Fibroblast of peridontal ligament (primary cell): Measurements from ENCODE around the gene CCDC69.
"Not testable (repeated sequence)": the region's sequence is repeated elsewhere in the genome, so short reads cannot be mapped to it uniquely, and the experiment has no call there.

ENCODE experiments used
- DNase-seq: peaks from one replicate; pipeline ENCODE4 v3.0.0-alpha.2; 2010; ENCODE audit errors: extremely low read depth

CCDC69 gene

DNA sequence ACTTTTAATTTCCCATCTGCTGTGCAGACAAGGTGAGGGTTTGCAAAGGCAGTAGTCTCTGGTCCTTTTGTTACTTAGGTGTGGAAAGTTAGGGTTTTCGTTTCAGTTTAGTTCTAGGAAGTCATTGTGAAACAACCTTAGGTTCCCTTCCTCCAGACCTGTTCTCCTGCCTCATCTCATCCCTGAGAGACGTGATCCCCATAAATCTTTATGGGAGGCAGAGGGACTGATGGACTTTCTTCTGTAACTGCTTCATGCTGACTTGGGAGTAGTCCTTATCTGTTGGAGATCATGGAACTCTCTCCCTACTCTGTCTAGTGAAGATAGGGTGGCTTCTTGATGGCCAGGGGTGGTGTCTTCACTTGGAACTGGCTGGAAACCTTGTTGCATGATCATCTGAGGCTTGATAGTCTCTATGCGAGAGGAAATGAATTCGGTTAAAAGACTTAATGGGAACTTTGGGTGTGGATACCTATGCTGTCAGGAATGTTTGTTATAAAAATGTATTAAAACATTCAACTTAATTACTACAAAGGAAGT, 21.9 kb upstream of the CCDC69 start:
- DNase-seq, result no peak

DNA sequence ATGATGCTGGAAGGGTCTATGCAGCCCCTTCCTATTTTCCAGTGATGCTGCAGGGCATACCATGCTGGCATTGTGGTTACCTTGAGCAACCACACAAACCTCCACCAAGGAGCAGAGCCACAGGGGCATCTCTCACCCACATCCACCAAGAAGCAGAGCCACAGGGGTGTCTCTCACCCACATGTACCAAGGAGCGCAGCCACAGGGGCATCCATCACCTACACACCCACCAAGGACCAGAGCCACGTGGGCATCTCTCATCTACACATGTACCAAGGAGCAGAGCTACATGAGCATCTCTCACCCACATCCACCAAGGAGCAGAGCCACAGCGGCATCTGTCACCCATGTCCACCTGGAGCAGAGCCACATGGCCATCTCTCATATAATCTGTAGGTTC, 20.3 kb upstream of the CCDC69 start:
- no peak for DNase-seq

DNA sequence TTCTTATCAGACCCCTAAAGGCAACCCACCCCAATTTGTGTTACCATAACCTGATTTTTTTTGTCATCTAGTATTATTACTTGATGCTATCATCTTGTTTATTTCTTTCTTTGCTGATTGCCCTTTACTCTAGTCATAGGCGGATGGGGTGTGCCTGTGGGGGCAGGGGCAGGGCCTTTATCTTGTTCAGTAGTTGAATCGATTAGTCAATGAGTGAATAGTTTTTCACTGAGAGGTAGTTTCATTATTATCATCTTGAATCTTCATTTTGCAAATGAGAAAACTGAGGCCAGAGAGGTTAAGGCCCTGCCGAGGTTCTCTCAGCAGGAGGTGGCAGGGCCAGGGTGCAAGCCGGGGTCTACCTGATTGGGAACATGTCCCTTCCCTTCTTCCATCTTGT, 19.7 kb upstream of the CCDC69 start:
- no peak for DNase-seq

DNA sequence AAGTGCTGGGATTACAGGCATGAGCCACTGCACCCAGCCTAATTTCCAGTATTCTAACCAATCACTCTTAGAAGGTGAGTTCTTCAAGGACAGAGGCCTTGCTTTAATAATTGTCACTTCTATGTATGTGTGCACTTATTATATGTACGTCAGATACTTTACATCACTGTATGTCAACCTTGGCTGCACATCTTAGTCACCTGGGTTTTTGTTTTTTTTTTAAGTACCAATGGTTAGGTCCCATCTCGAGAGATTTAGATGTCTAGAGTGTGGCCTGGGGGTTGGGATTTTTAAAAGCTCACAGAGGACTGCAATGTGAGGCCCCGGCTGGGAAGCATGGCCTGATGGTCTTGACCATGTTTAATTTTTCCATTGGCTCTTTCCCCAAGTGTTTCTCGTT, 19.2 kb upstream of the CCDC69 start:
- DNase-seq, result no peak

DNA sequence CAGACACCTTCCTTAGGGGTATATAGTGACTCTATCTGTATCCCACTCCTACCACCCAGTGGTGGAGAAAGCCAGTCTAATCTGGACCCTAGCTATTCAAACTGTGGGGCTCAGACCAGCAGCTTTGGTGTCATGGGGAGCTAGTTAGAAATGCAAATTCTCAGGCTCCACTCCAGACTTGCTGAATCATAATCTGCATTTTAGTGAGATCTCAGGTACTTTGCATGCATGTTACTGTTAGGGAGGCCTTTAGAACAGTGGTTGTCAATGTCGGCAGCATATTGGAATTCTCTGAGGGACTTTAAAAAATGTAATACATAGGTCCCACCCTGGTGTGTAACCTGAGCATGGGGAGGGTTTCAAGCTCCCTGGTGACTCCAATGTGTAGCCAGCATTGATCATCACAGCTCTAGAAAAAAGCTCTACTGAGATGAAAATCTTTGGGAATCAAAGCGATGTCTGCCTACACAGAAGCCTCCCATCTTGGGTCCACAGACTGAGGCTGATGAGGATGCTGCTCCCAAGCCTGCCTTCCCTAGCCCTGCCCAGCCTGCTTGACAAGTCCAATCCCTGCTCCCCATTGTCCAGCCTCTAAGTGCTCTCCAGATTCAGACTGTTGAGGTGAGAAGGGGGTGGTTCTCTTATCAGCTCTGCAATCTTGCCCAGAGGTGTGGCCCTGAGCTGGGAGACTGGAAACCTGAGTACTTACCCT, 17.2 kb upstream of the CCDC69 start:
- no peak for DNase-seq

DNA sequence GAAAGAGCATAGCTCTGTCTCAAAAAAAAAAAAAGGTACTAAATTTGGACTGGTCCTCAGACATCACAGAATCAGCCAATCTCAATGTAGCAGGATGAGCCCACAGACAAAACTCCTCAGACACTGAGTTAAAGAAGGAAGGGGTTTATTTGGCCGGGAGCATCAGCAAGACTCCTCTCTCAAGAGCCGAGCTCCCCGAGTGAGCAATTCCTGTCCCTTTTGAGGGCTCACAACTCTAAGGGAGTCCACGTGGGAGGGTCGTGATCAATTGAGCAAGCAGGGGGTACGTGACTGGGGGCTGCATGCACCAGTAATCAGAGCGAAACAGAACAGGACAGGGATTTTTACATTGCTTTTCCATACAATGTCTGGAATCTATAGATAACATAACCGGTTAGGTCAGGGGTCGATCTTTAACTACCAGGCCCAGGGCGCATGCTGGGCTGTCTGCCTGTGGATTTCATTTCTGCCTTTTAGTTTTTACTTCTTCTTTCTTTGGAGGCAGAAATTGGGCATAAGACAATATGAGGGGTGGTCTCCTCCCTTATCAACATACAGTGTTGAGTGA, 16.5 kb upstream of the CCDC69 start:
- DNase-seq, result not testable (repeated sequence)

DNA sequence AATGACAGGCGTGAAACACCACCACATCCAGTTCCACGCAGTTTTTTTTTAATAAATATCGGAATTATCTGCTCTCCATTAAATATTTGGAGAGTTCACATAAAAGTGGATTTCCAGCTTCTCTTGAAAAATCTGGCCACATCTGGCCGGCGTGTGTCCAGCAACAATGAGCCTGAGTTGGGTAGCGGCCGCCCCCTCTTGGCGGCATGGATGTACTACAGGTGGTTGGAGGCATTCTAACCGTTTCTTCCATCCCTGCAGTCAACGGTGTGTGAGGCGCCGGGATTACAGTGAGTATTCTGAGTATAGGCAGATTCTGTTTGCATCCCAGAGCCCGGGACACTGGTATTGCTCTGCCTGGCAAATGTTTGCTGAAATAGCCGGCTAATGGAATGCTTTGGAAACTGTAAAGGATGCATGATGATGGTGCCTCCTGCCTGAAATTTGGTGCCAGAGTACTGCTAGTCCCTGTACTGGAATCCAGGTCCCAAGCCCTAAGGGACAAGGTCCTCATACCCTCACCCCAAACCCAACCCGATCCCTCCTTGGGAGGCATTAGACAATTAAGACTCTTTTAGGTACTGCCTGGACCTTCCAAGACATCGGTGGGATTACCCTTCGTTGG, 15.5 kb upstream of the CCDC69 start:
- DNase-seq, result peak; percentile 57

DNA sequence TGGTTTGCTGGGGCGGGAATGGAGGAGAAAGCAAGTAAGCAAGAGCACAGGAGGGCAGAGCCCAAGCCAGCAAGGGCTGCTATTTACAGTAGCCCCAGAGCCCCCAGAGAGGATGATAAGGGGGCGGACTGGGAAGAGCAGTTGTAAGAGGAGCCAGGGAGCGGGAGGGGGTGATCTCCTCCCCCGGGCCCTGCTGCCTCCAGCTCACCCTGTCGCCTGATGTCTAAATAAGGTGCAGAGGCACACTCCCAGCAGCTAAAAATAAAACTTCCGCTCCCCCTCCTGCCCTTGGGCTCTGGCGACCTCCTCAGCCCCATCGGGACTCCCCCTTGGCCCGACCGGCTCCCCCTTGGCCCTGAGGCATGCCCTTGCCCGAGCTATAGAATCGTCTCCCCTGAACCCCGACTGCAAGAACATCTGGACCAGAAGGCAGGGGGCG, 14.4 kb upstream of the CCDC69 start:
- DNase-seq, result no peak

DNA sequence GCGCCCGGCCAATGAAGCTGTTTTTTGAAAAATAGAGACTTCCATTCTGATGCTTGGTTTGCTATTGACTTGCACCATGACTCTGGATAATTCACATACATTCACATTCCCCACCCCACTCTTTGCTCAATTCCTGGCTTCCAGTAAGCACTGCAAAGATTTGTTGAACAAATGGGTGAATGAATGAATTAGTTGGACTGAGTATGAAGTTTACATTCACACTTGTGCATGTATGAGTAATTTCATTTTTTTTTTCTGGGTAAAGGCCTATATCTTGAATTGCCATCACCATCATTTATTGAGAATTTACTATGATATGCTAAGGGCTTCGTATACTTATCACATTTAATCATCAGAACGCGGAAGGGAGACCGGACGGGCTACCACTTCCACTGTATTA, 13.8 kb upstream of the CCDC69 start:
- no peak for DNase-seq

DNA sequence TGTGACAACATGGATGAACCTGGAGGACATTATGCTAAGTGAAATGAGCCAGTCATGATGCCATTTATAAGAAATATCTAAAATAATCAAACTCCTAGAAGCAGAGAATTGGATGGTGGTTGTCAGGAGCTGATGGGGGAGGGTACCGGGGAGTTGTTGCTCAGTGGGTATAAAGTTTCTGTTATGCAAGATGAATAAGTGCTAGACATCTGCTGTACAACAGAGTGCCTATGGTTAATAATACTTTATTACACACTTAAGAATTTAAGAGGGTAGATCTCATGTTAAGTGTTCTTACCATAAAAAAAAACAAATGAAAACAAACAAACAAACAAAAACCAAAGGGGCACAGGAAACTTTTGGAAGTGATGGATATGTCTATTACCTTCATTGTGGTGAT, 13.0 kb upstream of the CCDC69 start:
- DNase-seq, result no peak

DNA sequence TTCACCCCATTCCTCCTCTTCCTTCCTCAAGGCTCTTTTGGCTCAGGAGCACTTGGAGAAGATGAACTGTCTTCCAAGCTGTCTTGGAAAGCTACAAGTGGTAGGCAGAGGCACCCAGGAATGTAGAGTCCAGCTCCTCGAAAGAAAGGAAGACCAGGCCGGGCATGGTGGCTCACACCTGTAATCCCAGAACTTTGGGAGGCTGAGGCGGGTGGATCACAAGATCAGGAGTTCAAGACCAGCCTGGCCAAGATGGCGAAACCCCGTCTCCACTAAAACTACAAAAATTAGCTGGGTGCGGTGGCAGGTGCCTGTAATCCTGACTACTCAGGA, 11.3 kb upstream of the CCDC69 start:
- DNase-seq, result not testable (repeated sequence)

DNA sequence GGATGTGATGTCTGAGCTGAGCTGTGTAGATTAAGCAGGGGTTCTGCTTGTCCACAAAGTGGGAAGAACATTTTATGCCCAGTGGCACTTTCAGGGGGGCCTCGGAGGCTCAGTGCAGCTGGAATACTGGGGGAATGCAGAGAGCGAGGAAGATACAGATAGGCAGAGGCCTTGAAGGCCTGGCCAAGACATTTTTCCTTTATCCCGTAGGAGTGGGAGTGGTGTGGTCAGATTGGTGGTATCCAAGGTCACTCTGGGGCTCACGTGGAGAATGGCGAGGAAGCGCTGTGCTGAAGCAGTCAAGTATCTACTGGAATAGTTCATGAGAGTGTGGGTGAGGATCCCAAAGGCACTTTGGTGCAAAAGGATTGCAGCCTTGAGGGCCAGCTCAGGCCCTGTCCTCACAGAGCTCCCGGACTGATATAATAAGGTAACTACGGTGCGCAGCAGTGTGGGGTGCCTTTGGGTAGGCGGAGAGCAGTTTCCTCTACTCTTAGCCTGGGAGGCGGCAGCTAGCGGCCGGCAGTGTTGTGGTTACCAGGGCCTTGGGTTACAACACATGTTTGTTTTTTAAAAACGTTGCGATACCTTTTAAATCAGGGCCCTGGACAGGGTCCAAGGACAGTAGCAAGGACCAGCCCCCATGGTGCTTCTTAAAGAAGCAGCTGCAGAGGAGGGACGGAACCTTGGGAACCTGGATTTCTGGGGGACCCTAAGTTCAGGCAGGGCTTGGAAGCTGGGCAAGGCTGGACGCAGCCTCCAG, 10.8 kb upstream of the CCDC69 start:
- DNase-seq, result peak; percentile 42

DNA sequence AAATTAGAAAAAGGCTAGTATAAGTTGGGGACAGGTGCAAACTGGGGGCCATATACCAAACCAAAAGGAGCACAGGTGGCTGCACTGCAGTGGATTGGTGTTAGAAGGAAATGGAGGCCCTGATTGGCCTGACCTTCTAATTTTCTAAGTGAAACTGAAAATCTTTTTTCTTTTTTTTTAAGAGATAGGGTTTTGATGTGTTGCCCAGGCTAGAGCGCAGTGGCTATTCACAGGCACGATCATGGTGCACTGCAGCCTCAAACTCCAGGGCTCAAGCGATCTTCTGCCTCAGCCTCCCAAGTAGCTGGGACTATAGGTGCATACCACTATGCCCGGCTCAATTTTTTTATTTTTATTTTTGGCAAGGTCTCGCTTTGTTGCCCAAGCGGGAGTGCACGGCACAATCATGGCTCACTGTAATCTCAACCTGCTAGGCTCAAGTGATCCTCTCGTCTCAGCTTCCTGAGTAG, 9.8 kb upstream of the CCDC69 start:
- no peak for DNase-seq

DNA sequence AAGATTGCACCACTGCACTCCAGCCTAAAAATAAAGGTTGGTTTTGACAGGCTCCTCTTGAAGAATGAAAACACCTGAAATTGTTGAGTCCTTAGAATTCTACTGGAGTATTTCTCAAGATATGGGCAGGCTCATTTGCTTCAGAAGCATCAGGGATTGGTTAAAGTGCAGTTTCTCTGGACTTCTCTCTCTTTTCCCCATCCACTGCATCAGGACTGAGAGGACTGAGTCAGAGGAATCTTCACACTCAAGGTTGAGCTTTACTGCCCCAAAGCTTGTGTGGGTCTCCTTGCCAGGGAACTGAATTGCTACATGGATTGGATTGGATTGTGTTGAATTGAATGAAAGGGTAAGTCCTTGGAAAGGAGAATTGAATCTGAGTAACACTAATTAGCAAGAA, 7.5 kb upstream of the CCDC69 start:
- no peak for DNase-seq

DNA sequence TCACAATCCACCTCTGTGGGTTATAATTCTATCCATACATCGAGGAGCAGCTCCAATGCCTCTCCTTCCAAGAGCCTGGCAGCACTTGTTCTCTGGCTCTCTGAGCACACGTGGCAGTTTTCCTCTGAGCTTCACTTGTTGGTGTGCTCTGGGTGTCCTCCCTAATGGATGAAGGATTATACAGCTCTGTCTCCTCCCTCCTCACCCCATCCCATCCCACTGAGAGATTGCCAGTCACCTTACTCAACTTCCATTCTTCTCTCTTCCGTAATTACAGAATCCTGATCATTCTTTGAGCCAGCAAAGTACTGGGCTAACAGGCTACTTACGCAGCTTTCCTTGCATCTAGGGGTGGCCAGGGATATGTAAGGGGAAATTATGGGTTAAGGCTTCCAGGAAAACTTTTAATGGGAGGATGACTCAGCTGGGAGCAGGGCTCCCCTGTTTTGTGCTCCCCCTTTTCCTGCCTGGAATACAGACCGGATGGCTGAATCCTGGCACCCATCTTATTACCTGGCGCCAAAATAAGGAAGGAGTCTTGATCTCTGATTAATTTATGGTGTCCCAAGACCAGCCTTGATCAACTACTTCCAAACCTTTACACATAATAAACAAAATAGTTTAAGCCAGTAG, 6.3 kb upstream of the CCDC69 start:
- no peak for DNase-seq

DNA sequence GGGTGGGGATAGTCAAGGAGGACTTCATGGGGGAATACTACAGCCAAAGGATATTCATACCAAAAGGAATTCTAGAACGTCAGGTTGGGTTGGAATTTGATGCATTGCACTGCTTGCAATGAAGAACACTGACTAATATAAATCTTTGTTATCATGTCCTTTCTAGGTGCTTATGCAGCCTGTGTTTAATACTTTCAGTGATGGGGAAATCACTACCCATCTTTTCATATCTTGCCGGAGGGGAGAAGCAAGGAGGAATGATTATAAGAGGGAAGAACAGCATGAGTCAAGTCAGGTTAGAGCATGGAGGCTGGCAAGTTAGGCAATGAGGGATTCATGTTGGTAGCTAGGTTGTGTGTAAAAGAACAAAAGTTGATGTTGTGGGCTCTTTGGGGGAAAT, 5.1 kb upstream of the CCDC69 start:
- no peak for DNase-seq

DNA sequence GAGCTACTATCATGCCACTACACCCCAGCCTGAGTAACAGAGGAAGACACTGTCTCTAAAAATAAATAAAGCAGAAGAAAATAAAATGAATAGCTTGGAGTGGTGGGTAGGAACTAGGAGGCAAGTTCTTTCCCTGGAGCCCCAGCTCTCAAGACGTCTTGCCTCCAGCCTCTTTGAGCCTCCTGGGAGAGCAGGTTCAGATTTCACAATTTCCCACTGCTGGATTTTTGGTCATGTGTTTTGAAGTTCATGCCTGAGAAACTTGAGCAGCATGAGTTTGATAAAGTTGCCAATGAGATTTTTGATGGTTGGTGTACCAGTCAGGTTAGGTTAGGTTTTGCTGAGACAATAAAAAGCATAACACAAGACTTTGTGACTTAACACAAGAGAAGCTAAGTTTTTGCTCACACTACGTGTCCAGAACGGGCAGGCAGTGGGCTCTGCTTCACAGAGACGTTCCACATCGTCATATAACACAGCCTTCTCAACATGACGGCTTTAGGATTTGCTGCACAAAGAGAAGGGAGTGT, 4.1 kb upstream of the CCDC69 start:
- no peak for DNase-seq

DNA sequence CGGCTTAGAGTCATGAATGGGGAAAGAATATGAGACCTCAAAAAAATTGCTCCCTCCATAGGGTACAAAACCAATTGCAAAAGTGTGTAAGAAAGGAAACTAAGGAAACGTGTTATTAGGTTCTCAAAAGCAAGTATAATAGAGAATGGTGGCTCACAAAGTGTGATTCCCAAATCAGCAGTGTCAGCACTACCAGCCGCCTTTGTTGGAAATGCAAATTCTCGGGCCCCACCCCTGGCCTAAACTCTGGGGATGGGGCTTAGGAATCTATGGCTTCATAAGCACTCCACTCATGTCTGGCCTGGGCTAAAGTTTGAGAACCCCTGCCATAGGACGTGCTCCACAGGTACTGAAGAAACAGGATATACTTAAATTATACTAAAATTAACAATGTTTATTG, 1.6 kb upstream of the CCDC69 start:
- no peak for DNase-seq

DNA sequence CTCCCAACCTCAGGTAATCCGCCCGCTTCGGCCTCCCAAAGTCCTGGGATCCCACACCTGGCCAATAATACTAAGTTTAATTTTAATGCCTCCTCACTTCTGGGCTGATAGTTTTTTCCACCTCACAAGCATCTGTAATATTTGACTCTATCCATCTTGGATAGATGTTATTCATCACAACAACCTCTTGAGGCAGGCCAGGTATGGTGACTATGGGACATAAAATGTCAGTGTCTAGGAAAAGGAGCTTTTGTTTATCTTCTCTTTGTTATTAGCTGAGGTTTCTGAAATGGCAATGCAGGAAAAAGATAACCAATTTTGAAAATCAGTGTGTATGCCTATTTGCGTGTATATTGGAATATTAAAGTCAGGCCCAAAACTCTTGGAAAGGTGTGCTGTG, 1.2 kb upstream of the CCDC69 start:
- DNase-seq, result no peak

DNA sequence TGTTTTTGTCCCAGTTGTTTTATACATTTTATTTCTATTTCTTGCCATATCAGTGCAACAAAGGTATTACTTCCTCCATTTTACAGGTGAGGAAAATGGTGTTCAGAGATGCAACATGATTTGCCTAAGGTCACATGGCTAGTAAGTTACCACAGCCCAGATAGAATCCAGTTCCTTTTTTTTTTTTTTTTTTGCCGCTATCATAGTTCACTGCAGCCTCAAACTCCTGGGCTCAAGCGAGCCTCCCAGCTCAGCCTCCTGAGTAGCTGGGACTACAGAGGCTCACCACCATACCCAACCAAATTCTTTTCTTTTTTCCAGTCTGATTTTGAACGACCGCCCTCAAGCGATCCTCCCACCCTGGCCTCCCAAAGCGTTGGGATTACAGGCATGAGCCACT, 480 bp upstream of the CCDC69 start:
- DNase-seq, result no peak

DNA sequence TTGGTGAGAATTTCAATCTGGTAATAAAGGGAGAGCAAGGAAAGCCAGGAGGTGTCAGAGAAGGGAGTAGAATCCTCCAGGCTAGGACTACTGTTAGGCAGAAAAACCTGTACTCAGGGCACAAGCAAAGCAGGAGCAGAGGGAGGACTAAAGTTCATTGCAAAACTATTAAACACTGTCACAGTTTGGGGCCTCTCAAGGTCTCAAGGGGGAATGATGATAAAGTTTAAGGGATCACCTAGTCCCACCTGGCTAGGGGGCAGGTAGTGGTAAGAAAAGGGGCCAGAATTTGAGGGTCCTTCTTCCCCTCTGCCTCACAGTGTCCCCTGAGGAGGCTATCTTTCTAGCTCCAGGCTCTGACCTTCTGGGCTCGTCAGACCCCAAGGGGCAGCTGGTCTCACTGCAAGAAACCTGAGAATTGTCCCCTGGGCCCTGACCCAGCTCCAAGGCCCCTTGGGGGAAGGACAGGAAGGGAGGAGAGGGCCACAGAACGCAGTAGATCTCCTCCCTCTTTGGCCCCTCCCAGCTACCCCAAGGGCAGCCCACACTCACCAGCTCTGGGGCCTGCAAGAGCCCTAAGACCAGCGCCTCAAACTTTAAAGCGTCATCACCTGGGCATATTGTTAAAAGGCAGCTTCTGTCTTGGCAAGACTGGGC, 974 bp downstream of the CCDC69 start:
- DNase-seq, result no peak
